Erythroblast (primary cell): Measurements from ENCODE around the gene ST7.

ENCODE experiments used
- GATA1 ChIP-seq: IDR thresholded peaks from 2 replicates; pipeline ENCODE4 v1.6.1; 2011; ENCODE audit warnings: low read depth, mild to moderate bottlenecking, control low read depth, low read length, moderate library complexity
- POLR2A ChIP-seq: IDR thresholded peaks from 2 replicates; pipeline ENCODE4 v1.6.1; 2011; ENCODE audit warnings: mild to moderate bottlenecking, low read length

DNA sequence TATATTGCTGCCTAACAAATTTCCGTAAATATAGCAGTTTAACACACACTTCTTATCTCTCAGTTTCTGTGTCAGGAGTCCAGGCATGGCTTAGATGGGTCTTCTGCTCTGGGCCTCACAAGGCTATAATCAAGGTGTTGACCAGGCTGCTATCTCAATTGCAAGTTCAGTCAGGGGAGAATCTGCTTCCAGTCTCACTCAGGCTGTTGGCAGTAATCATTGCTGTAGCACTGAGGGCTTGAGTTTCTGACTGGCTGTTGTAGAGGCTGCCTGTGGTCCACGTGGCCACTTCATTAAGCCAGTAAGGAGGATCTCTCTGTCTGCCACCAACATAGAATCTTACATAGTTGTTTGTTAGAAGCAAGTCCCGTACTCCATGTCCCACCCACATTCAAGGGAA lies 138.4 kb downstream of the ST7 start:
- TF ChIP-seq POLR2A (no peak), GATA1 (no peak)
